Astrocyte (in vitro differentiated cells and primary cell): Measurements from ENCODE around the gene TMEM235. TPM values are rescaled to one million over a fixed set of nuclear protein-coding genes. Genes with fewer than 3 reads are reported as not detected.
A peak's percentile ranks its signal among the peaks of the same experiment; 100 is the strongest.

Source experiments
- DNase-seq: peaks from one replicate; pipeline ENCODE4 v3.0.0-alpha.2; 2010; ENCODE audit warnings: low read depth
- FAIRE-seq: peaks from 2 replicates; lab custom pipeline; 2011; peaks lifted over from hg19 to GRCh38; lab: Jason Lieb, UNC
- H2AFZ ChIP-seq: 2 replicates; pipeline ENCODE4 v1.6.0; 2012; ENCODE audit warnings: low read depth, low read length, inconsistent platforms
- H3K27ac ChIP-seq: 2 replicates; pipeline ENCODE4 v1.5.1; 2011; ENCODE audit warnings: low read depth, low read length, inconsistent platforms
- H3K27me3 ChIP-seq: 2 replicates; pipeline ENCODE4 v1.6.0; 2011; ENCODE audit warnings: low read length, inconsistent platforms; ENCODE audit not compliant: insufficient read depth
- H3K36me3 ChIP-seq: 2 replicates; pipeline ENCODE4 v1.5.1; 2011; ENCODE audit warnings: low read length, inconsistent platforms; ENCODE audit not compliant: insufficient read depth
- H3K4me1 ChIP-seq: 2 replicates; pipeline ENCODE4 v1.5.1; 2011; ENCODE audit warnings: low read length, inconsistent platforms; ENCODE audit not compliant: insufficient read depth
- H3K4me2 ChIP-seq: 2 replicates; pipeline ENCODE4 v1.6.0; 2012; ENCODE audit warnings: low read length, inconsistent platforms
- H3K4me3 ChIP-seq: 2 replicates; pipeline ENCODE4 v1.5.1; 2011; ENCODE audit warnings: low read depth, mild to moderate bottlenecking, low read length, inconsistent platforms; ENCODE audit not compliant: insufficient read depth
- H3K79me2 ChIP-seq: 2 replicates; pipeline ENCODE4 v1.6.0; 2012; ENCODE audit warnings: mild to moderate bottlenecking, low read length, inconsistent platforms; ENCODE audit not compliant: insufficient read depth
- H3K9ac ChIP-seq: 2 replicates; pipeline ENCODE4 v1.6.0; 2012; ENCODE audit warnings: mild to moderate bottlenecking, low read length, inconsistent platforms
- H3K9me3 ChIP-seq: 2 replicates; pipeline ENCODE4 v1.5.1; 2012; ENCODE audit warnings: low read depth, mild to moderate bottlenecking, low read length, inconsistent platforms; ENCODE audit not compliant: insufficient read depth
- H4K20me1 ChIP-seq: 2 replicates; pipeline ENCODE4 v1.6.0; 2012; ENCODE audit warnings: low read length, inconsistent platforms; ENCODE audit not compliant: insufficient read depth
- H3K27ac Mint-ChIP-seq: one replicate; pipeline ENCODE4 v1.8.0; 2021; ENCODE audit warnings: mild to moderate bottlenecking, mixed read lengths; ENCODE audit not compliant: unreplicated experiment
- H3K27me3 Mint-ChIP-seq: one replicate; pipeline ENCODE4 v1.8.0; 2021; ENCODE audit warnings: low read depth, mixed read lengths; ENCODE audit not compliant: unreplicated experiment
- H3K36me3 Mint-ChIP-seq: one replicate; pipeline ENCODE4 v1.8.0; 2021; ENCODE audit warnings: low read depth, mixed read lengths; ENCODE audit not compliant: unreplicated experiment
- H3K4me1 Mint-ChIP-seq: one replicate; pipeline ENCODE4 v1.8.0; 2021; ENCODE audit warnings: low read depth, mixed read lengths; ENCODE audit not compliant: unreplicated experiment
- H3K4me3 Mint-ChIP-seq: one replicate; pipeline ENCODE4 v1.8.0; 2021; ENCODE audit warnings: mild to moderate bottlenecking, moderate library complexity, mixed read lengths; ENCODE audit not compliant: unreplicated experiment
- H3K9me3 Mint-ChIP-seq: one replicate; pipeline ENCODE4 v1.8.0; 2021; ENCODE audit warnings: mild to moderate bottlenecking, mixed read lengths; ENCODE audit not compliant: unreplicated experiment
- CTCF ChIP-seq: IDR thresholded peaks from 2 replicates; pipeline ENCODE4 v1.5.1; 2011; ENCODE audit warnings: low read depth, mild to moderate bottlenecking, inconsistent platforms, low read length, moderate library complexity; ENCODE audit not compliant: insufficient read depth
- EZH2 ChIP-seq: IDR thresholded peaks from 2 replicates; pipeline ENCODE4 v1.6.1; 2012; ENCODE audit warnings: mild to moderate bottlenecking, low read length, inconsistent platforms; ENCODE audit not compliant: insufficient read depth
- total RNA-seq: library from RNA; stranded (reverse); gene quantifications from 2 replicates; pipeline ENCODE4 v1.2.1, GENCODE V29; 2021

TMEM235 gene
- total RNA-seq, 1 donor from 2014 or later, result not detected

GRCh38 chr17:78289004-78289403 lies 57.6 kb downstream of the TMEM235 start:
- no peaks in the 10 kb centered on the region for H3K4me1 Mint-ChIP-seq
- H4K20me1 ChIP-seq, result no peaks in the 10 kb centered on the region

GRCh38 chr17:78289802-78290363 lies 58.5 kb downstream of the TMEM235 start:
- Histone ChIP-seq H3K4me3 (no peak overlapping the region), H2AFZ (no peak overlapping the region), H3K27ac (no peak overlapping the region), H3K79me2 (no peaks in the 10 kb centered on the region), H4K20me1 (no peaks in the 10 kb centered on the region), H3K9ac (no peak overlapping the region), H3K4me1 (peaks cover 7% of the 10 kb centered on the region), H3K27me3 (no peaks in the 10 kb centered on the region), H3K4me2 (no peak overlapping the region), H3K36me3 (no peaks in the 10 kb centered on the region), H3K9me3 (no peaks in the 10 kb centered on the region)
- peak; percentile 13 for FAIRE-seq
- TF ChIP-seq CTCF, result peak; percentile 86
- TF ChIP-seq EZH2, result no peak
- Mint-ChIP-seq H3K4me1 (no peaks in the 10 kb centered on the region), H3K4me3 (no peak overlapping the region), H3K27ac (no peak overlapping the region), H3K27me3 (peaks cover 17% of the 10 kb centered on the region), H3K9me3 (no peaks in the 10 kb centered on the region), H3K36me3 (no peaks in the 10 kb centered on the region)
- DNase-seq, result peak; percentile 83

More at GRCh38 chr17:78289004-78289403, 57.6 kb downstream of the TMEM235 start:
- Histone ChIP-seq H3K4me1 (no peaks in the 10 kb centered on the region), H3K4me3 (no peak overlapping the region), H3K36me3 (no peaks in the 10 kb centered on the region), H3K9ac (no peak overlapping the region), H3K27me3 (no peaks in the 10 kb centered on the region), H2AFZ (no peak overlapping the region), H3K4me2 (no peak overlapping the region), H3K27ac (no peak overlapping the region), H3K79me2 (no peaks in the 10 kb centered on the region), H3K9me3 (no peaks in the 10 kb centered on the region)
- no peak for FAIRE-seq
- H3K36me3 Mint-ChIP-seq, result no peaks in the 10 kb centered on the region
- peaks cover 21% of the 10 kb centered on the region for H3K27me3 Mint-ChIP-seq
- DNase-seq, result no peak
- no peak overlapping the region for H3K27ac Mint-ChIP-seq
- no peak overlapping the region for H3K4me3 Mint-ChIP-seq
- TF ChIP-seq EZH2 (no peak), CTCF (no peak)
- no peaks in the 10 kb centered on the region for H3K9me3 Mint-ChIP-seq

Other genes with a start within 250 kb of the TMEM235 start
- gene TMC6, start 102.9 kb upstream of the TMEM235 start, total RNA-seq, result 54.8 and 61.7 TPM in 2 replicates
- 0.27 and 0.38 TPM in 2 replicates for gene TMC8, start 100.9 kb upstream of the TMEM235 start, total RNA-seq
- not detected in 2 replicates for gene C17orf99, start 85.2 kb upstream of the TMEM235 start, total RNA-seq
- gene SYNGR2, start 63.0 kb upstream of the TMEM235 start, total RNA-seq, result 75.0 and 82.2 TPM in 2 replicates
- 5.2 and 7.5 TPM in 2 replicates for gene TK1, start 44.6 kb upstream of the TMEM235 start, total RNA-seq
- 48.5 and 53.7 TPM in 2 replicates for gene AFMID, start 44.3 kb upstream of the TMEM235 start, total RNA-seq
- gene BIRC5, start 17.4 kb upstream of the TMEM235 start, total RNA-seq, result 3.3 and 5.8 TPM in 2 replicates
- 13.4 and 16.7 TPM in 2 replicates for gene SOCS3, start 128.4 kb downstream of the TMEM235 start, total RNA-seq
- 31.3 and 32.0 TPM in 2 replicates for gene PGS1, start 147.0 kb downstream of the TMEM235 start, total RNA-seq